Common myeloid progenitor, CD34-positive (primary cell): Measurements from ENCODE around the gene GAS6.

ENCODE experiments used
- CTCF ChIA-PET: fragments of 350-600 bp; sonication (Branson Sonifier 250); formaldehyde crosslinking; loops from one replicate; lab custom pipeline; 2021; ENCODE audit warnings: antibody characterized with exemption; lab: Charles Lee
- POLR2A ChIA-PET: fragments of 350-600 bp; sonication (Branson Sonifier 250); formaldehyde crosslinking; loops from one replicate; lab custom pipeline; 2021; ENCODE audit warnings: antibody characterized with exemption; lab: Charles Lee
- DNase-seq, 3 donors: peaks; one replicate each; pipeline versions ENCODE4 v3.0.0 to v3.0.0-alpha.2; 2013
- H3K27ac ChIP-seq, 2 experiments: 1 replicate in 1 of 2; 2 replicates in 1 of 2; pipeline ENCODE4 v1.7.0; 2013; ENCODE audit warnings: inconsistent platforms in 2 of 2, low read length in 2 of 2, mild to moderate bottlenecking in 2 of 2, low read depth in 1 of 2, moderate library complexity in 1 of 2; ENCODE audit not compliant: severe bottlenecking in 2 of 2, insufficient read depth in 1 of 2, poor library complexity in 1 of 2
- H3K27me3 ChIP-seq, 5 experiments: replicated peaks in 2 of 5; 1 replicate in 3 of 5; 2 replicates in 2 of 5; pipeline versions ENCODE4 v1.6.1 to v1.7.0; 2013; ENCODE audit warnings: low read length in 4 of 5, mild to moderate bottlenecking in 2 of 5, moderate library complexity in 2 of 5, inconsistent platforms in 1 of 5; ENCODE audit not compliant: insufficient read depth in 5 of 5, control insufficient read depth in 4 of 5
- H3K36me3 ChIP-seq, 4 experiments: 1 replicate in 2 of 4; 2 replicates in 2 of 4; pipeline versions ENCODE4 v1.6.1 to v1.7.0; 2013; ENCODE audit warnings: low read length in 3 of 4, control low read depth in 1 of 4, mild to moderate bottlenecking in 1 of 4; ENCODE audit not compliant: control insufficient read depth in 4 of 4, insufficient read depth in 4 of 4
- H3K4me1 ChIP-seq, 4 experiments: 1 replicate in 3 of 4; 2 replicates in 1 of 4; pipeline versions ENCODE4 v1.6.1 to v1.7.1; 2013; ENCODE audit warnings: low read length in 3 of 4, mild to moderate bottlenecking in 3 of 4, control low read depth in 1 of 4, inconsistent platforms in 1 of 4, moderate library complexity in 1 of 4; ENCODE audit not compliant: control insufficient read depth in 4 of 4, insufficient read depth in 4 of 4; ENCODE audit errors: control extremely low read depth in 1 of 4
- H3K4me3 ChIP-seq, 7 experiments: 1 replicate in 4 of 7; 2 replicates in 3 of 7; pipeline versions ENCODE4 v1.5.1 to v1.7.0; 2013; ENCODE audit warnings: mild to moderate bottlenecking in 7 of 7, low read length in 6 of 7, moderate library complexity in 6 of 7, inconsistent platforms in 2 of 7, low read depth in 2 of 7, control low read depth in 1 of 7; ENCODE audit not compliant: insufficient read depth in 4 of 7, control insufficient read depth in 1 of 7; ENCODE audit errors: extremely low read depth in 1 of 7
- H3K9me3 ChIP-seq, 5 experiments: 1 replicate in 4 of 5; 2 replicates in 1 of 5; pipeline versions ENCODE4 v1.6.1 to v1.7.1; 2013; ENCODE audit warnings: low read length in 4 of 5, mild to moderate bottlenecking in 2 of 5, inconsistent platforms in 1 of 5, low read depth in 1 of 5, moderate library complexity in 1 of 5; ENCODE audit not compliant: control insufficient read depth in 4 of 5, insufficient read depth in 2 of 5; ENCODE audit errors: control extremely low read depth in 1 of 5
- WGBS: methylation state at CpG from one replicate; pipeline ENCODE4 v1.1.5; 2013; ENCODE audit not compliant: insufficient coverage; 5-methylcytosine and 5-hydroxymethylcytosine counted together

Gene GAS6

GRCh38 chr13:113851826-113852535 is 11.9 kb downstream of the GAS6 start:
- no peak overlapping the region for H3K27ac ChIP-seq
- H3K4me3 ChIP-seq, result no peak overlapping the region
- no peaks in the 10 kb centered on the region for H3K9me3 ChIP-seq
- H3K36me3 ChIP-seq, result no peaks in the 10 kb centered on the region
- peaks cover 0 to 22% (median 0%) of the 10 kb centered on the region in 5 experiments for H3K27me3 ChIP-seq
- DNase-seq, result no peak
- WGBS, result 95% methylated on average over 20 of the region's 23 CpGs
- H3K4me1 ChIP-seq, result peaks cover 0 to 40% (median 33%) of the 10 kb centered on the region in 4 experiments
- ChIA-PET POLR2A (no interaction called here), CTCF (no interaction called here)

GRCh38 chr13:113851480-113851803 is 12.4 kb downstream of the GAS6 start:
- POLR2A ChIA-PET, result no interaction called here
- Histone ChIP-seq H3K27ac (no peak overlapping the region), H3K27me3 (peaks cover 0 to 28% (median 0%) of the 10 kb centered on the region in 5 experiments), H3K36me3 (no peaks in the 10 kb centered on the region), H3K4me3 (no peak overlapping the region), H3K4me1 (peaks cover 0 to 36% (median 34%) of the 10 kb centered on the region in 4 experiments), H3K9me3 (no peaks in the 10 kb centered on the region)
- no CpG with 5 or more reads among the region's 1 CpG for WGBS
- no peak for DNase-seq
- CTCF ChIA-PET, result no interaction called here

- CTCF ChIA-PET, result no interaction called here
- Histone ChIP-seq H3K4me3 (no peak overlapping the region), H3K27me3 (peaks cover 0 to 32% (median 0%) of the 10 kb centered on the region in 5 experiments), H3K9me3 (no peaks in the 10 kb centered on the region), H3K27ac (no peak overlapping the region), H3K36me3 (no peaks in the 10 kb centered on the region), H3K4me1 (peaks cover 0 to 38% (median 34%) of the 10 kb centered on the region in 4 experiments)
- 100% methylated on average over 3 of the region's 3 CpGs for WGBS
- no peak for DNase-seq
- POLR2A ChIA-PET, result no interaction called here
Observed at GRCh38 chr13:113850722-113851479, 13.0 kb downstream of the GAS6 start.

GRCh38 chr13:113849981-113850721 is 13.7 kb downstream of the GAS6 start:
- H3K27me3 ChIP-seq, result peaks cover 0 to 39% (median 0%) of the 10 kb centered on the region in 5 experiments
- no peak overlapping the region for H3K4me3 ChIP-seq
- 95% methylated on average over 6 of the region's 8 CpGs for WGBS
- H3K27ac ChIP-seq, result no peak overlapping the region
- H3K4me1 ChIP-seq, result peaks cover 0 to 30% (median 27%) of the 10 kb centered on the region in 4 experiments
- ChIA-PET POLR2A (no interaction called here), CTCF (no interaction called here)
- H3K9me3 ChIP-seq, result no peaks in the 10 kb centered on the region
- no peaks in the 10 kb centered on the region for H3K36me3 ChIP-seq
- DNase-seq, result no peak

GRCh38 chr13:113849546-113849945 is 14.3 kb downstream of the GAS6 start:
- Histone ChIP-seq H3K4me3 (no peak overlapping the region), H3K36me3 (no peaks in the 10 kb centered on the region), H3K9me3 (no peaks in the 10 kb centered on the region), H3K4me1 (peaks cover 0 to 26% (median 21%) of the 10 kb centered on the region in 4 experiments), H3K27me3 (peaks cover 0 to 45% (median 0%) of the 10 kb centered on the region in 5 experiments), H3K27ac (no peak overlapping the region)
- ChIA-PET POLR2A (no interaction called here), CTCF (no interaction called here)
- no peak for DNase-seq
- 86% methylated on average over 1 of the region's 3 CpGs for WGBS

- Histone ChIP-seq H3K27ac (no peak overlapping the region), H3K9me3 (no peaks in the 10 kb centered on the region), H3K36me3 (no peaks in the 10 kb centered on the region), H3K27me3 (peaks cover 0 to 54% (median 0%) of the 10 kb centered on the region in 5 experiments), H3K4me3 (no peak overlapping the region), H3K4me1 (peaks cover 0 to 24% (median 14%) of the 10 kb centered on the region in 4 experiments)
- WGBS, result 96% methylated on average over 18 of the region's 18 CpGs
- ChIA-PET CTCF (no interaction called here), POLR2A (no interaction called here)
- DNase-seq, result no peak
Observed at GRCh38 chr13:113848431-113849260, 15.2 kb downstream of the GAS6 start.
